A172 (cell line): ENCODE data around the gene JAGN1. TPM values are rescaled to one million over a fixed set of nuclear protein-coding genes. Genes with fewer than 3 reads are reported as not detected.
"Not testable (repeated sequence)": the region's sequence is repeated elsewhere in the genome, so short reads cannot be mapped to it uniquely, and the experiment has no call there.

Experiments used
- DNase-seq: peaks from one replicate; pipeline ENCODE4 v3.0.0-alpha.2; 2015; ENCODE audit warnings: low spot score
- total RNA-seq: library from RNA; depleted of rRNA; stranded (reverse); fragments of >200 nt; shearing (Covaris generic); gene quantifications from 2 replicates; pipeline ENCODE4 v1.2.3, GENCODE V29; 2014; rRNA removed

JAGN1 gene
- 40.5 and 56.0 TPM in 2 replicates for total RNA-seq

DNA sequence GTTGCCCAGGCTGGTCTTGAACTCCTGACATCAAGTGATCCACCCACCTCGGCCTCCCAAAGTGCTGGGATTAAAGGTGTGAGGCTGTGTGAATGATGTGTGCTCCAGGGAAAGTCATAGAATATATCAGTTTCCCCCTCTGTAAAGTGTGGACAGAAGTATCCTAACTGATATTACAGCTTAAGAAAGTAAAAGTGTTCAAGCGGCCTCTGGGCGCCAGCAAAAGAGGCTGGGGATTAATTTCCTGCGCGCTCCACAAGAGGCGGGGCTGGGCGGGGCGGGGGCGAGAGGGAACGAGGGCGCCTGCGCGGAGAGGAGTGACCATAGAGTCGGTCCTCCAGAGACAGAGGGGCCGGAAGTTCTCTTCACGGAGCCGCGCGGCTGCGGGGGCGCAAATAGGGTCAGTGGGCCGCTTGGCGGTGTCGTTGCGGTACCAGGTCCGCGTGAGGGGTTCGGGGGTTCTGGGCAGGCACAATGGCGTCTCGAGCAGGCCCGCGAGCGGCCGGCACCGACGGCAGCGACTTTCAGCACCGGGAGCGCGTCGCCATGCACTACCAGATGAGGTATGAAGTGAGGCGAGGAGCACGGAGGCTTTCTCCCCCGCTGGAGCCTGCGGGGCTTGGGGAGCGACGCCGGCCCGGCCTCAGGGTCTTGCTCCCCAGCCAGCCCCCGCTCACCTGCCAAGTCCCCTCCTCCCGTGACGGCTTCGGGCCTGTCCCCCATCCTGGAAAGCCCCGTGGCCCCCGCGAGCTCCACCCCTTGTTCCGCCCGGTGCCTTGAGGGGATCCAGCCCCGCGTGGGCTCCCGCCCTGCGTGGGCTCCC lies at the start of gene JAGN1:
Gene JAGN1, plus strand, starts transcription at position 362 of the 823 bp plus-strand sequence. Its CDS starts 113 bp downstream, at position 475.
- peak; percentile 86 for DNase-seq

DNA sequence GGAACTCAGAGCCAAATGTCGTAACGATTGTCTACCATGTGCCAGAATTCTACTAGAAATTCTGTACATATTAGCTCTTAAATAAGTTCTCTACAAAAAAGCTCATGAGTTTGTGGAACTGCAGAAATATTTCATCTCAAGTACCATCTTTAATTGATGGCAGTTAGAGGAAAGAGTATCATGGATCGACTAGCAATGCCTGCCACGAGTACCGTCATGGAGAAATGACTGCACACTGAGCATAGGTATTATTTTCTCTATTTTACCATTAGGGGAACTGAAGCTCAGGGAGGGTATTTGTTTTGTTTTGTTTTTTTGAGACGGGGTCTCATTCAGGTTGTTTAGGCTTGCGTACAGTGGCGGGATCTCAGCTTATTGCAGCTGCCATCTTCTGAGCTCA lies 49.4 kb upstream of the JAGN1 start:
- DNase-seq: no peak

GRCh38 chr3:9843715-9844438 lies 46.5 kb upstream of the JAGN1 start, which contains the start of gene RPUSD3:
Gene RPUSD3 (minus strand): TSS chr3:9844008. CDS start chr3:9843990, 18 bp downstream.
- peak; percentile 91 for DNase-seq

- DNase-seq: no peak
These were observed 44.2 kb upstream of the JAGN1 start for GRCh38 chr3:9846231-9846630.

DNA sequence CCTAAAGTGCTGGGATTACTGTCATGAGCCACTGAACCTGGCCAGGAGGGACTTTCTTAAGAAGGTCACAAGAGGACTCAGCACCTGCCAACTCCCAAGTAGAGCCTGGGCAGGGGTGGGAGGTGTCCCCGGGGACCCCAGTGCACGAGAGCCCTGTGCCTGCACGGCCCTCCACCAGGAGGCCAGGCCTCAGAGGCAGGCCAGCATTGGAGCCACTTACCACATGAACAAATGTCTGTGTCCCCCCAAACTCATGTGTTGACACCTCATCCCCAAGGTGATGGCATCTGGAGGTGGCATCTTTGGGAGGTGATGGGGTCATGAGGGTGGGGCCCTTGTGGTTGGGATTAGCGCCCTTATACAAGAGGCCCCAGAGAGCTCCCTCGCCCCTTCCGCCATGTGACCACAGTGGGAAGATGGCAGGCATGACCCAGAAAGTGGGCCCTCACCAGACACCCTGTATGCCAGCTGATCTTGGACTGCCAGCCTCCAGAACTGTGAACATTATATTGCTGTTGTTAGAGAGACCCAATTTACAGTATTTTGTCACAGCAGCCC lies 43.4 kb upstream of the JAGN1 start:
- DNase-seq: no peak

DNA sequence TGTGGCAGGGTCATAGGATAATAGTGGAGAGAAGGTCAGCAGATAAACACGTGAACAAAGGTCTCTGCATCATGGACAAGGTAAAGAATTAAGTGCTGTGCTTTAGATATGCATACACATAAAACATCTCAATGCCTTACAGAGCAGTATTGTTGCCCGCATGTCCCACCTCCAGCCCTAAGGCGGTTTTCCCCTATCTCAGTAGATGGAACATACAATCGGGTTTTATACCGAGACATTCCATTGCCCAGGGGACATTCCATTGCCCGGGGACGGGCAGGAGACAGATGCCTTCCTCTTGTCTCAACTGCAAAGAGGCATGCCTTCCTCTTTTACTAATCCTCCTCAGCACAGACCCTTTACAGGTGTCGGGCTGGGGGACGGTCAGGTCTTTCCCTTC lies 42.5 kb upstream of the JAGN1 start:
- DNase-seq: not testable (repeated sequence)

DNA sequence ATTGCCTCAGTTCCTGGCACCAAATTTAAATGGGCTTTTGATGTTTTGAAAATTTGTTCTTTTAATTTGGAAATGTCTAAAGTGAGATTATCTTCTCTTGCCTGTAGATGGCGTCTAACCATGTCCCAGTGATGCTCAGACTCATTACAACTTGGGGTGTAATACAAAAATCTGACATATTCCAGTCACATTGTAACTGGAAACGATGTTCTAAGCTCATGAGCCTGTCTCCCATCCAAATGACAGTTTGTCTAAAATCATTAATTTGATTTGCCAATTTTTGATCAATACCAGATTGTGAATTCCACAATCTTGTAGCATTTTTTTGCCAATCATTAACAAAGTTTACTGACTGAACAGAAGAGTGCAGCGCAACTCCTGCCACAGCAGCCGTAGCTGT lies 41.5 kb upstream of the JAGN1 start:
- DNase-seq: peak; percentile 21

DNA sequence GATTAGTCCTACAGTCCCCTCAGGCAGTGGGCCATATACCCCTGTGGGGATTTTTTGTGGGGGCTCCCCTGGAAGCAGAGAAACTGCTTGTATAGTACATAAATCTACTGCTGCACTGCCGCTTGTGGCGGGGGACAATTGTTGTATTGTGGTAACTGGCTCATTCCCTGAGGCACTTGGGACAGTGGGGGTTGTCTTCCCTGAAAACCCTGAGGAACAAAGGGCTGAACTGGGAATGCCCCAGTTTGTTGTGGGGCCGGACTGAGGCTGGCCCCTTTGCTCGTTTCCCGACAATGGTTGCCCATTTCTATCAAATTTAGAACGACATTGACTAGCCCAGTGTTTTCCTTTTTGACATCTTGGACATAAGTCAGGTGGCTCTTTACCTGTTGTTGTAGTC lies 39.0 kb upstream of the JAGN1 start:
- not testable (repeated sequence) for DNase-seq

- DNase-seq: not testable (repeated sequence)
These were observed 38.5 kb upstream of the JAGN1 start for GRCh38 chr3:9851926-9852325.

- DNase-seq: no peak
These were observed 37.9 kb upstream of the JAGN1 start for GRCh38 chr3:9852528-9852927.

DNA sequence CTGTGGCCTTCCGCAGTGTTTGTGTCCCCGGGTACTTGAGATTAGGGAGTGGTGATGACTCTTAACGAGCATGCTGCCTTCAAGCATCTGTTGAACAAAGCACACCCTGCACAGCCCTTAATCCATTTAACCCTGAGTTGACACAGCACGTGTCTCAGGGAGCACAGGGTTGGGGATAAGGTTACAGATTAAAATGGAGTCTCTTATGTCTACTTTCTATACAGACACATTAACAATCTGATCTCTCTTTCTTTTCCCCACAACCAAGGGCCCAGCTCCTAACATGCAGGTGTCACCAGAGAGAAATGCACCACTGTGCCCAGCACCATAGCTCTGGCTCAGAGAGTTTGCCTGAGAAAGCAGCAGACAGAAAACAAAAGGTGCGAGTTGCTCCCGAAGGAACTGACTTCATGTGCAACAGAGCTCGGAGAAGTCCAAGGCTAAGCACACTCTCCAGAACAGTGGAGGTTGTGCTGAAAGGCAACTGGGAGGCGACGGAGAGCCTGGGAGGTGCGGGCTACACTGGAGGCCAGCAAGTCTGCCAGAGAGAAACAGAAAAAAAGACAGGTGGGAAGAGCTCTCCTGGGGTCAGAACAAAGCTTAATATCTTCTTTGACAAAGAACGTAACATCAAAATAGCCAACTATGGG lies 36.0 kb upstream of the JAGN1 start:
- not testable (repeated sequence) for DNase-seq

DNA sequence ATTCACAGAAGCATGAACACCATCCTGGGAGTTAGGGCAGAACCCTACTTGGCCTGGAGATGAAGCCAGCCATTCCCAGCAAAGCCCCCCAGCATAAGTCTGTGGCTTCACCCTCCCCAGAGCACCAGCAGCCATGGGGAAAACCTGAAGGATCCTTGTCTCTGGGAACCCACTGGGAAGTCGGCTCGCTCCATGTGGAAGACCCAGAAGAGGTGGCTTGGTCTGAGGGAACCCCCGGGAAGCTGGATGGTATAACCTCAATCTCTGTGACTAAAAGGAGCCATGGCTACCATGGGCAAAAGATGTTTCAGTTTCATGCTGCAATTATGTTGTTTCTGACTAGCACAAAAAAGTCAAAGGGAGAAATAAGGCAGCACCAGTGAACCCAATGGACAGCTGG lies 34.8 kb upstream of the JAGN1 start:
- DNase-seq: no peak

DNA sequence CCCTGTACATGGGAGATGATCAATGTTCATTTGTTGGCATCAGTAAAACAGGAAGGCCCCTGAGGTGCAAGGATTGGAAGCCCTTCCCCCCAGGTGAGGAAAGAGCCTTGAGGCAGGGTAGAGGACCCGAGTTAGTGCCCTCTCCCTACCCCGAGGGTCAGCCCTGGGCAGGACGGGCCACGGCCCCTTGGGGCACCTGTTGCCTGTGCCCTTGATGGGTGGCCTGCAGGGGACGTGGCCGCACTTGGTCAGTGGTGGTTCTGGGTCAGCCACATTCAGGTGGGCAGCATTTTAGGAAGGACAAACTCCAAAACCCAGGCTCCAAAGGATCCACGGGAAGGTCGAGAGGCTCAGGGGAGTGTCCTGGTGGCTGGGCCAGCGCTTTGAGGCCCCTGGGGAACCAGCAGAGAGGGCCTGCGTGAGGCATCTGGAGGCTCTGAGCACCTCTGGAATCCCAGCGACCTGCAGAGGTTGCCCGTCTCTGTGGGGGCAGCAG lies 30.8 kb upstream of the JAGN1 start:
- no peak for DNase-seq

GRCh38 chr3:9861201-9861600 lies 29.2 kb upstream of the JAGN1 start:
- DNase-seq: no peak

DNA sequence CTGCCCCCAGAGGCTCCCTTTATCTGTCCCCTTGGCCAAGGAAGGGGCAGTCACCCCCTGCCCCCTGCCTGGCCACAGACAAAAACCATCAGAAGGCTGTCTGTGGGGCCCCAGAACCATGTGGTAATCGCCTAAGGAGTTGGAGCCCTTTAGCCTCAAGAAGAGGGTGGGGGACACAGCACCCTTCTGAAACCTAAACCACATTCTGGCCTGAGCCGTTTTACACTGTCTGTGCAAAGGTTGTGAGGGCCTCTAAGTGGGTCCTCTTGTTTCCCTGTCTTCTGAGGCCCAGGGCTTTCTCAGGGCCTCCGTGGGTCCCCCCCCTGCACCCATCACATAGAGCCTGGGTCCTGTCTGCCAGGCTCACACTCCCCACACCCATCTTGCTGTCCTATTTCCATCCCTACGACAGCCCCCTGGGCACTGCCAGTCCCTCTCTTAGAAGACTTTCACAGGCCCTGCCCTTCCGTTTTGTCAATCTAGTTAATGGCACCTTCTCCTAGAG lies 28.7 kb upstream of the JAGN1 start:
- no peak for DNase-seq

DNA sequence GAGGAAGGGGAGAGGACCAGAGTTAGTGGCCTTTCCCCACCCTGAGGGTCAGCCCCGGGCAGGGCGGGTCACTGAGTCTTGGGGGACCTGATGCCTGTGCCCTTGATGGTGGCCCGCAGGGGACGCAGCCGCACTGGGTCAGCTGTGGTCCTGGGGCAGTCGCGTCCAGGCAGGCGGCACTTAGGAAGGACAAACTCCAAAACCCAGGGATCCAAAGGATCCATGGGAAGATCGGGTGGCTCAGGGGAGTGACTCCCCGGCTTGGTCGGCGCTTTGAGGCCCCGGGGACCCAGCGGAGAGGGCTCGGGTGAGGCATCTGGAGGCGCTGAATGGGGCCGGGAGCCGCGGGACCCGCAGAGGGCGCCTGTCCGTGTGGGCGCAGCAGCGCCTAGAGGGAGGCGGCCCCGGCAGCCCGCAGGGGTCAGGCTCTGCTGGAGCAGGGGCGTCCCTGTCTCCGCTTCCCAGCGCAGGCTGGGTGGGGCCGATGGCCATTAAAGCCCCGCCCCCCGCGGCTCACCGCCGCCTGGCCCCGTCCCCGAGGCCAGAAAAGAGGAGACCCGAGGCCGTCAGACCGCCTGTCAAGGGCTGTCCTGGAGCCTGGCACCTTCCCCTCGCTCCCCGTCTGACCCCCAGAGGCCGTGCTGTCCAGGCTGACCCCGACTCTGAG lies 27.9 kb upstream of the JAGN1 start:
- DNase-seq: no peak

- DNase-seq: no peak
These were observed 27.2 kb upstream of the JAGN1 start for GRCh38 chr3:9863058-9863772.

GRCh38 chr3:9864200-9864927 lies 26.0 kb upstream of the JAGN1 start:
- peak; percentile 16 for DNase-seq

DNA sequence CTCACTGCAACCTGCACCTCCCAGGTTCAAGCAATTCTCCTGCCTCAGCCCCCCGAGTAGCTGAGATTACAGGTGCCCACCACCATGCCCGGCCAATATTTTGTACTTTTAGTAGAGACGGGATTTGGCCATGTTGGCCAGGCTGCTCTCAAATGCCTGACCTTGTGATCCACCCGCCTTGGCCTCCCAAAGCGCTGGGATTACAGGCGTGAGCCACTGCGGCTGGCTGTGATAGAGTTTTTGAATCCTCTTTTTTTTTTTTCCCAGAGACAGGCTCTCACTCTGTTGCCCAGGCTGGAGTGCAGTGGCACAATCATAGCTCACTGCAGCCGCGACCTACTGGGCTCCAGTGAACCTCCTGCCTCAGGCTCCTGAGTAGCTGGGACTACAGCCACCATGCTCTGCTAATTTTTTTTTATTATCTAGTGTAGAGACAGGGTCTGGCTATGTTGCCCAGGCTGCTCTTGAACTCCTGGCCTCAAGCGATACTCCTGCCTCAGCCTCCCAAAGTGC lies 25.2 kb upstream of the JAGN1 start:
- not testable (repeated sequence) for DNase-seq

- no peak for DNase-seq
These were observed 23.8 kb upstream of the JAGN1 start for GRCh38 chr3:9866639-9867038.
